Measurements from ENCODE around the gene ERBB4. TPM values are rescaled to one million over a fixed set of nuclear protein-coding genes. Genes with fewer than 3 reads are reported as not detected.

The ERBB4 gene
- total RNA-seq, 1 donor from 2014 or later: 8.3 TPM

GRCh38 chr2:212421556-212422334 lies 116.9 kb downstream of the ERBB4 start:
- H3K27ac ChIP-seq (replicated peaks): no peak overlapping the region
- H3K4me1 ChIP-seq: no peaks in the 10 kb centered on the region
- H3K27me3 ChIP-seq (ENCODE audit: low read depth): no peaks in the 10 kb centered on the region
- TF ChIP-seq CTCF (IDR thresholded peaks at IDR 0.05; ENCODE audit: borderline replicate concordance): no peak
- H3K4me3 ChIP-seq: no peak overlapping the region
- H3K9me3 ChIP-seq (replicated peaks): peaks cover 5% of the 10 kb centered on the region
- intact Hi-C loops (cut with micrococcal nuclease): no loop called here
- DNase-seq: no peak
- H3K36me3 ChIP-seq: no peaks in the 10 kb centered on the region

- TF ChIP-seq CTCF (IDR thresholded peaks at IDR 0.05; ENCODE audit: borderline replicate concordance): no peak
Observed at GRCh38 chr2:212416086-212416485, 122.5 kb downstream of the ERBB4 start.

DNA sequence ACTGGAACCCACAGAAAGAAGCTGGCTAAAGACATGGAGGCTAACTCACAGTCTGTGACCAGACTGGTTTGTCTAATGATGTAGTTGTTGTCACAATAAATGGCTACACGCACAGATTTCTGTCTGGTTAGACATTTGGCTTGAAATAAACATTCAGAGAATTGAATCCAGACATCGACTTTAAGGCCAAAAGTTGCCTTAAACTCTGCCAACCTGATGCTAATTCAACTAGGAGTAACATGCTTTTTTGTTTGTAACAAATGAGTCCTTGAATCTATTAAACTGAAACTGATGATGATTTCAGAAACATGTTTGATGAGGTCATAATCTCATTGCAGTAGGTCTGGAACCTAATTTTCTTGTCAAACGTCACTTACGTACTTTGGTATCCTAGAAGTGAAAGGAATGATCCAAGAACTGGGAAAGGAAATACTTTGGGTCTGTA lies 123.8 kb downstream of the ERBB4 start:
- no peaks in the 10 kb centered on the region for H3K36me3 ChIP-seq
- no peak overlapping the region for H3K27ac ChIP-seq (replicated peaks)
- intact Hi-C loops (cut with micrococcal nuclease): no loop called here
- TF ChIP-seq CTCF (IDR thresholded peaks at IDR 0.05; ENCODE audit: borderline replicate concordance): no peak
- H3K4me1 ChIP-seq: no peaks in the 10 kb centered on the region
- no peak overlapping the region for H3K4me3 ChIP-seq
- no peaks in the 10 kb centered on the region for H3K9me3 ChIP-seq (replicated peaks)
- no peaks in the 10 kb centered on the region for H3K27me3 ChIP-seq (ENCODE audit: low read depth)
- DNase-seq: no peak

More at GRCh38 chr2:212416086-212416485, 122.5 kb downstream of the ERBB4 start:
- intact Hi-C loops (cut with micrococcal nuclease): no loop called here
- Histone ChIP-seq H3K4me3 (no peak overlapping the region), H3K27me3 (ENCODE audit: low read depth) (no peaks in the 10 kb centered on the region), H3K27ac (replicated peaks) (no peak overlapping the region), H3K36me3 (no peaks in the 10 kb centered on the region), H3K9me3 (replicated peaks) (no peaks in the 10 kb centered on the region), H3K4me1 (no peaks in the 10 kb centered on the region)
- DNase-seq: no peak

DNA sequence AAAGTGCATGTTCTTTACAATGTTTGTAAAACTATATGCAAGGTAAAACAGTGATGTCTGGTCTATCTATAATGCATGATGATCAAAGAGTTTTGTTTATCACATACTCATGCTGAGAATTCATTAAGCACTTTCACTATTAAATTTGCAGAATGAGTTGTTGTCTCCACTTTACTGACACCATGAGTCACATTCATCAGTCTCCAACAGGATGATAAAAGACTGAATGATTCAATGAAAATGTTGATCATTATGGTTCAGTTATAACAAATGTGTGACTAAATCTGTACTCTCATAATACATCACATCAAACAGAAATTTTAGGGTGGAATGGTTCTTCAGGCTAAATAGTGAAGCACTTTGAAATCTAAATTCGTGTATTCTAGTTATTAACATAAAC lies 129.0 kb downstream of the ERBB4 start:
- no peak for DNase-seq
- H3K9me3 ChIP-seq (replicated peaks): peaks cover 6% of the 10 kb centered on the region
- H3K4me1 ChIP-seq: peaks cover 5% of the 10 kb centered on the region
- H3K36me3 ChIP-seq: no peaks in the 10 kb centered on the region
- no peak for TF ChIP-seq CTCF (IDR thresholded peaks at IDR 0.05; ENCODE audit: borderline replicate concordance)
- no peak overlapping the region for H3K27ac ChIP-seq (replicated peaks)
- intact Hi-C loops (cut with micrococcal nuclease): no loop called here
- H3K27me3 ChIP-seq (ENCODE audit: low read depth): no peaks in the 10 kb centered on the region
- H3K4me3 ChIP-seq: no peak overlapping the region

DNA sequence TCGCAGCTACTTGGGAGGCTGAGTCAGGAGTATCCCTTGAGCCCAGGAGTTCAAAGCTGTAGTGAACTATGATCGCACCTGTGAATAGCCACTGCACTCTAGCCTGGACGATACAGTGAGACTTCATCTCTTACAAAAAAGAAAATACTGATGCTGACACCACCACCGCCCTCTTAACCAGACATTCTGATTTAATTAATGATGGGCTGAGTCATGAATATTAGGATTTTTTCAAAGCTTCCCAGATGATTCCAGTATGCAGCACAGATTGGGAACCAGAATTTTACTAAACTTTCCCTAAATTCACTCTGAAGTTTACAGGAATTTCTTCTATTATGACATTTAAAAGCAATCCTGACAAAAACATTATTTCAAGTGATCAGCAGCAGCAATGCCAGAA lies 130.1 kb downstream of the ERBB4 start:
- Histone ChIP-seq H3K4me1 (peaks cover 5% of the 10 kb centered on the region), H3K27me3 (ENCODE audit: low read depth) (no peaks in the 10 kb centered on the region), H3K4me3 (no peak overlapping the region), H3K36me3 (no peaks in the 10 kb centered on the region), H3K27ac (replicated peaks) (no peak overlapping the region), H3K9me3 (replicated peaks) (peaks cover 6% of the 10 kb centered on the region)
- TF ChIP-seq CTCF (IDR thresholded peaks at IDR 0.05; ENCODE audit: borderline replicate concordance): no peak
- DNase-seq: no peak
- intact Hi-C loops (cut with micrococcal nuclease): no loop called here
